D721Med (cell line): Measurements from ENCODE around the gene INCENP.
"Not testable (repeated sequence)": the region's sequence is repeated elsewhere in the genome, so short reads cannot be mapped to it uniquely, and the experiment has no call there.

Source experiments
- DNase-seq: peaks from one replicate; pipeline ENCODE4 v3.0.0; 2011; ENCODE audit warnings: low spot score; ENCODE audit not compliant: insufficient read length
- FAIRE-seq: peaks from 2 replicates; lab custom pipeline; 2011; peaks lifted over from hg19 to GRCh38; lab: Jason Lieb, UNC
- TF ChIP-seq, protein P1 (sequence below): IDR thresholded peaks from 2 replicates; pipeline ENCODE4 v1.5.1; 2012; ENCODE audit warnings: mild to moderate bottlenecking, control low read depth; ENCODE audit not compliant: insufficient read depth; ENCODE audit errors: missing control alignments

Gene INCENP

DNA sequence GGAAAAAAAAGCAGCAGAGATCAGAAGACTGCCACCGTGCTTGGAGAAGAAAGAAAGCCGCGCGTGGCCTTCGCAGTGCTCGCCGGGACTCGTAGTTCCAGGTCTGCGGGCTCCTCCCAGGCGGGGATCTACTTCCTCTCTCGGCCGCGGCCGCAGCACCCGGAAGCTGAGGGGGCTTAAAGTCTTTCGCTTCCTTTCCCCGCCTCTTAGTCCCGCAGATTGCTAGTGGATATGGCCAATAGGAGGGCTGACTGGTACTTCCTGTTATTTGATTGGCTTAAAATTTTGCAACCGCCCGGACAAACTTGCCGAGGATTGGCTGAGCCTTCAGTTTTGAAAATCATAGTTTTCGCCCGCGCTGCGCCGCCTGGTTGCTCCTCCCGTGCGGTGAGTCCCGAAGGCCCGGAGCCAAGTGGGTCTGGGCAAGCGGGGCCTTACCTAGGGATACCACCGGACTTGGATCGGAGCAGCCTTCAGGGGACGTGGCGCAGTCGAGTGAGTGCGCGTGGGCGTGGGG, at the start of gene INCENP:
Gene INCENP, plus strand, starts transcription at position 343 of the 517 bp plus-strand sequence. CDS start 4,151 bp downstream, outside the sequence.
- FAIRE-seq, result no peak

GRCh38 chr11:62075438-62075837, 48.4 kb upstream of the INCENP start:
- TF ChIP-seq, protein P1, sequence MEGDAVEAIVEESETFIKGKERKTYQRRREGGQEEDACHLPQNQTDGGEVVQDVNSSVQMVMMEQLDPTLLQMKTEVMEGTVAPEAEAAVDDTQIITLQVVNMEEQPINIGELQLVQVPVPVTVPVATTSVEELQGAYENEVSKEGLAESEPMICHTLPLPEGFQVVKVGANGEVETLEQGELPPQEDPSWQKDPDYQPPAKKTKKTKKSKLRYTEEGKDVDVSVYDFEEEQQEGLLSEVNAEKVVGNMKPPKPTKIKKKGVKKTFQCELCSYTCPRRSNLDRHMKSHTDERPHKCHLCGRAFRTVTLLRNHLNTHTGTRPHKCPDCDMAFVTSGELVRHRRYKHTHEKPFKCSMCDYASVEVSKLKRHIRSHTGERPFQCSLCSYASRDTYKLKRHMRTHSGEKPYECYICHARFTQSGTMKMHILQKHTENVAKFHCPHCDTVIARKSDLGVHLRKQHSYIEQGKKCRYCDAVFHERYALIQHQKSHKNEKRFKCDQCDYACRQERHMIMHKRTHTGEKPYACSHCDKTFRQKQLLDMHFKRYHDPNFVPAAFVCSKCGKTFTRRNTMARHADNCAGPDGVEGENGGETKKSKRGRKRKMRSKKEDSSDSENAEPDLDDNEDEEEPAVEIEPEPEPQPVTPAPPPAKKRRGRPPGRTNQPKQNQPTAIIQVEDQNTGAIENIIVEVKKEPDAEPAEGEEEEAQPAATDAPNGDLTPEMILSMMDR, result no peak
- FAIRE-seq (no peak), DNase-seq (no peak)

More for the DNA sequence above, at the start of gene INCENP:
- peak; percentile 82 for DNase-seq
- TF ChIP-seq, protein P1, result no peak

- FAIRE-seq (no peak), DNase-seq (no peak)
- TF ChIP-seq, protein P1, result no peak
Observed at GRCh38 chr11:62077132-62077531, 46.7 kb upstream of the INCENP start.

GRCh38 chr11:62081378-62082291, 42.2 kb upstream of the INCENP start:
- TF ChIP-seq, protein P1, result peak; percentile 91
- peak; percentile 33 for DNase-seq
- no peak for FAIRE-seq

- TF ChIP-seq, protein P1, result no peak
- DNase-seq, result no peak
- FAIRE-seq, result no peak
Observed at GRCh38 chr11:62082292-62082657, 41.5 kb upstream of the INCENP start.

DNA sequence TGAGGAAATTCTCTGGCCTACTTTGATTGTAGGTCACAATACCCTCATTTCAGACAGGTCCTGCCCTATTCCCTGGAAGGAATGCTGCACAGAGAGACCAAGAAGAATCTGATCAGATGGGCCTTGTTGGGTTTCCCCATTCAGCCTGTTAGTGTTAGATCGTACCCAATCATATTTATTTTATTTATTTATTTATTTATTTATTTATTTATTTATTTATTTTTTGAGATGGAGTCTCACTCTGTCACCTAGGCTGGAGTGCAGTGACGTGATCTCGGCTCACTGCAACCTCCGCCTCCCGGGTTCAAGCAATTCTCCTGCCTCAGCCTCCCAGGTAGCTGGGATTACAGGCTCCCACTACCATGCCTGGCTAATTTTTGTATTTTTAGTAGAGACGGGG, 39.0 kb upstream of the INCENP start:
- not testable (repeated sequence) for FAIRE-seq, DNase-seq

DNA sequence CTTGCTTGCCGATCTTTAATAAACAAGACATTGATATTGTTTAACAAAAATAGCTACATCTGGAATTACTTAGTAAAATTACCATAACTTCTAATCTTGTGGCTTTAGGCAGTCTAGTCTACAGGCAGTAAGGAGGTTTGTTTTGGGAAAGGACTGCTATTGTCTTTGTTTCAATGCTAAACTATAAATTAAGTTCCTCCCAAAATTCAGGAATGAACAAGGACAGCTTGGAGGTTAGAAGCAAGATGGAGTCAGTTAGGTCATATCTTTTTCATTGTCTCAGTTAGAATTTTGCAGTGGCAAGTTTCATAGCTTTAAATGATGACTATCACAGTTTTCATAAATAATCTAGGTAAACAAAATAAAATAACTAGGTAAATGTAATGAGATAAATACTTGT, 36.1 kb upstream of the INCENP start:
- DNase-seq (no peak), FAIRE-seq (no peak)
- TF ChIP-seq, protein P1, result no peak
